ENCODE measurements around the gene AVPR2.

AVPR2 gene

DNA sequence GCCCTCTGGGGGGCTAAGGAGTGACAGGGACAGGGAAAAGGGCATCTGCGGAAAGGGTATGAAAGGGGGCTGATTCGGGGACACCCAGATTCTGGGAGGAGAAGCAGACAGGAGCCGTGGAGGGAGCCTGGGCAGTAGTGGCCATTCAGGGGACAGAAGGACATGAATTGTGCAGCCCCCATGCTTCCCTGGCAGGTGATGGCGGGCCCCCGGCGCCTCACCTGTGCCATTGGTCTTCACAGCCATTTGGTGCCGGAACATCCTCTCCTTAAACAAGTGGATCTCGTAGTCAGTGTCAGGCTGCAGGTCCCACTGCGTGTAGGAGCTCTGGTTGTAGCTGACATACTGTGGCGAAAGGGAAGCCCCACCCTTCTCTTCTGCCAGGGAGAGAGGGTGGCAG lies 40.4 kb upstream of the AVPR2 start:
- no peaks in the 10 kb centered on the region for H4K20me1 ChIP-seq (ENCODE audit: insufficient read depth, low read length)
- no peaks in the 10 kb centered on the region for H3K36me3 ChIP-seq (ENCODE audit: insufficient read depth, low read length)
- H3K79me2 ChIP-seq (ENCODE audit: insufficient read depth, low read length) = no peaks in the 10 kb centered on the region
- ATAC-seq (ENCODE audit: insufficient read depth, low read depth) = no peak
- H3K9ac ChIP-seq (ENCODE audit: low read depth, low read length) = no peak overlapping the region
- H3K9me3 ChIP-seq (ENCODE audit: insufficient read depth, low read length, severe bottlenecking) = no peaks in the 10 kb centered on the region
- H3K4me3 ChIP-seq (ENCODE audit: low read depth in 1 of 2, low read length in 2 of 2) = no peak overlapping the region
- no peaks in the 10 kb centered on the region for H3K27me3 ChIP-seq (ENCODE audit: insufficient read depth, low read length, poor library complexity)
- H3K27ac ChIP-seq (ENCODE audit: low read length) = no peak overlapping the region
- no peak overlapping the region for H3K4me2 ChIP-seq (ENCODE audit: insufficient read depth, low read length)
- no peaks in the 10 kb centered on the region for H3K4me1 ChIP-seq (ENCODE audit: insufficient read depth, low read length)
- H2AFZ ChIP-seq (ENCODE audit: low read depth, low read length) = no peak overlapping the region
- no peak for DNase-seq
- no peak for TF ChIP-seq EZH2 (IDR thresholded peaks at IDR 0.05; ENCODE audit: borderline replicate concordance, low read depth, low read length, severe bottlenecking)
- TF ChIP-seq, protein P1, sequence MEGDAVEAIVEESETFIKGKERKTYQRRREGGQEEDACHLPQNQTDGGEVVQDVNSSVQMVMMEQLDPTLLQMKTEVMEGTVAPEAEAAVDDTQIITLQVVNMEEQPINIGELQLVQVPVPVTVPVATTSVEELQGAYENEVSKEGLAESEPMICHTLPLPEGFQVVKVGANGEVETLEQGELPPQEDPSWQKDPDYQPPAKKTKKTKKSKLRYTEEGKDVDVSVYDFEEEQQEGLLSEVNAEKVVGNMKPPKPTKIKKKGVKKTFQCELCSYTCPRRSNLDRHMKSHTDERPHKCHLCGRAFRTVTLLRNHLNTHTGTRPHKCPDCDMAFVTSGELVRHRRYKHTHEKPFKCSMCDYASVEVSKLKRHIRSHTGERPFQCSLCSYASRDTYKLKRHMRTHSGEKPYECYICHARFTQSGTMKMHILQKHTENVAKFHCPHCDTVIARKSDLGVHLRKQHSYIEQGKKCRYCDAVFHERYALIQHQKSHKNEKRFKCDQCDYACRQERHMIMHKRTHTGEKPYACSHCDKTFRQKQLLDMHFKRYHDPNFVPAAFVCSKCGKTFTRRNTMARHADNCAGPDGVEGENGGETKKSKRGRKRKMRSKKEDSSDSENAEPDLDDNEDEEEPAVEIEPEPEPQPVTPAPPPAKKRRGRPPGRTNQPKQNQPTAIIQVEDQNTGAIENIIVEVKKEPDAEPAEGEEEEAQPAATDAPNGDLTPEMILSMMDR (IDR thresholded peaks at IDR 0.05; ENCODE audit: borderline replicate concordance, extremely low read depth, low read length, poor library complexity, severe bottlenecking) = no peak

DNA sequence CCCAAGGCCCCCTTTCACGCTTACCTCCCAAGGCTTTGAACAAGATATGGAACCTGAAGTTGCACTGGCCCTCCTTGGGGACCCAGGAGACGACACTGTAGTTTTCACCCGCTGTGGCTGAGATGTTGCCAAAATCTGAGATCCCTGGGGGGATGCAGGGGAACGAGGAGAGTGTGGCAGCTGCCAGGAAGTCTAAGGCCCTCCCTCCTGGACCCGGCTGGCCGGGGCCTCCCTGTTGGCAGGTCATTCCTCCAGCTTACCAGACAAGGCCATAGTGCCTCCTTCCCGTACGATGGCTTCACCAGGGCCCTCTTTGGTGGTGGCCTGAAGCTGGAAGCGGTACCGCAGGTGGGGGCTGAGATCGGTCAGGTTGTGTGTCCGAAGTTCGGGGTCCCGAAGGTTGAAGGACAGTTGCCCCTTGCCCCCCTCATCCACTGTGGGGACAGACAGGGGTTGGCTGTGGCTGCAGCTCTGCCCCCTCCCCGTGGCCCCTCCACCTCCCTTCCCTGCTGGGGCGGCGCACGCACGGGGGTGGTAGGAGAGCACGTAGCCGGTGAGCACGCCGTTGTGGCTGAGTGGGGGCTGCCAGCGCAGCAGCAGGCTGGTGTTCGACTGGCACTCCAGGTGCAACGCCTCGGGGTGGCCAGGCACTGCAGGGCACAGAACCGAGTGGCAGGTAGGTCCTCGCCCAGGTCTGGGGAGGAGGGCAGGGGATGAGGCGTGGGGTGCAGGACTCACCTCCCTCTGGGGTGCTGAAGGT lies 39.7 kb upstream of the AVPR2 start:
- Histone ChIP-seq H3K4me3 (ENCODE audit: low read depth in 1 of 2, low read length in 2 of 2) (no peak overlapping the region), H4K20me1 (ENCODE audit: insufficient read depth, low read length) (no peaks in the 10 kb centered on the region), H3K79me2 (ENCODE audit: insufficient read depth, low read length) (no peaks in the 10 kb centered on the region), H3K9ac (ENCODE audit: low read depth, low read length) (no peak overlapping the region), H3K36me3 (ENCODE audit: insufficient read depth, low read length) (no peaks in the 10 kb centered on the region), H2AFZ (ENCODE audit: low read depth, low read length) (no peak overlapping the region), H3K4me2 (ENCODE audit: insufficient read depth, low read length) (no peak overlapping the region), H3K27ac (ENCODE audit: low read length) (no peak overlapping the region), H3K27me3 (ENCODE audit: insufficient read depth, low read length, poor library complexity) (no peaks in the 10 kb centered on the region), H3K4me1 (ENCODE audit: insufficient read depth, low read length) (no peaks in the 10 kb centered on the region), H3K9me3 (ENCODE audit: insufficient read depth, low read length, severe bottlenecking) (no peaks in the 10 kb centered on the region)
- ATAC-seq (ENCODE audit: insufficient read depth, low read depth) = no peak
- TF ChIP-seq EZH2 (IDR thresholded peaks at IDR 0.05; ENCODE audit: borderline replicate concordance, low read depth, low read length, severe bottlenecking) = no peak
- TF ChIP-seq, protein P1 (IDR thresholded peaks at IDR 0.05; ENCODE audit: borderline replicate concordance, extremely low read depth, low read length, poor library complexity, severe bottlenecking) = no peak
- no peak for DNase-seq

DNA sequence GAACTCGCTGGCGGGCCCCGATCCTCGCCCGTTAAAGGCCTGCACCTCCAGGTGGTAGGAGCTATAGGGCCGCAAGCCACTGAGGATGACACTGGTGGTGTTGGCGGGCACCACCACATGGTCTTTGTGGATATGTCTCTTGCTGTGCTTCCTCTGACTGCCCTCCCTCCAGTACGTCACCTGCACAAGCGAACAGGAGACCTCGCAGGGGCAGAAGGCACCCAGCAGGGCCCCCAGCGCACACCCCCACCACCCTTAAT lies 39.2 kb upstream of the AVPR2 start:
- H3K27me3 ChIP-seq (ENCODE audit: insufficient read depth, low read length, poor library complexity) = no peaks in the 10 kb centered on the region
- no peaks in the 10 kb centered on the region for H3K36me3 ChIP-seq (ENCODE audit: insufficient read depth, low read length)
- no peak overlapping the region for H3K9ac ChIP-seq (ENCODE audit: low read depth, low read length)
- H3K79me2 ChIP-seq (ENCODE audit: insufficient read depth, low read length) = no peaks in the 10 kb centered on the region
- H3K4me2 ChIP-seq (ENCODE audit: insufficient read depth, low read length) = no peak overlapping the region
- TF ChIP-seq, protein P1 (IDR thresholded peaks at IDR 0.05; ENCODE audit: borderline replicate concordance, extremely low read depth, low read length, poor library complexity, severe bottlenecking) = no peak
- no peak for TF ChIP-seq EZH2 (IDR thresholded peaks at IDR 0.05; ENCODE audit: borderline replicate concordance, low read depth, low read length, severe bottlenecking)
- no peaks in the 10 kb centered on the region for H3K4me1 ChIP-seq (ENCODE audit: insufficient read depth, low read length)
- H3K4me3 ChIP-seq (ENCODE audit: low read depth in 1 of 2, low read length in 2 of 2) = no peak overlapping the region
- DNase-seq (no peak), ATAC-seq (ENCODE audit: insufficient read depth, low read depth) (no peak)
- H3K9me3 ChIP-seq (ENCODE audit: insufficient read depth, low read length, severe bottlenecking) = no peaks in the 10 kb centered on the region
- no peaks in the 10 kb centered on the region for H4K20me1 ChIP-seq (ENCODE audit: insufficient read depth, low read length)
- H2AFZ ChIP-seq (ENCODE audit: low read depth, low read length) = no peak overlapping the region
- H3K27ac ChIP-seq (ENCODE audit: low read length) = no peak overlapping the region

Measured in DND-41 (cell line).